ENCODE data around the gene NTNG2. TPM values are rescaled to one million over a fixed set of nuclear protein-coding genes. Genes with fewer than 3 reads are reported as not detected.

Gene NTNG2
- total and polyA plus RNA-seq, 7 donors: 0.01 to 1.3 (median 0.20) TPM

- peaks cover 0 to 30% (median 3%) of the 10 kb centered on the region in 3 donors for H3K27me3 ChIP-seq (ENCODE audit: insufficient read depth in 3 of 3, low read length in 2 of 3)
- intact Hi-C loops (cut with DNase I): no loop called here
- H3K36me3 ChIP-seq (ENCODE audit: insufficient read depth in 1 of 2, low read depth in 1 of 2): no peaks in the 10 kb centered on the region
- no peak for DNase-seq
- H3K9me3 ChIP-seq: no peaks in the 10 kb centered on the region
- H3K4me1 ChIP-seq: no peaks in the 10 kb centered on the region
- ATAC-seq: no peak
- no peak overlapping the region for H3K4me3 ChIP-seq
- 90 to 95% (median 94%) methylated on average over 2 of the region's 2 CpGs for WGBS, 3 donors
- H3K27ac ChIP-seq: no peak overlapping the region
- no peak for TF ChIP-seq CTCF (IDR thresholded peaks at IDR 0.05)
Observed at GRCh38 chr9:132121021-132121420, 40.8 kb upstream of the NTNG2 start.

- Histone ChIP-seq H3K36me3 (ENCODE audit: insufficient read depth in 1 of 2, low read depth in 1 of 2) (no peaks in the 10 kb centered on the region), H3K27ac (no peak overlapping the region), H3K4me1 (no peaks in the 10 kb centered on the region), H3K9me3 (no peaks in the 10 kb centered on the region), H3K27me3 (ENCODE audit: insufficient read depth in 3 of 3, low read length in 2 of 3) (peaks cover 0 to 55% (median 6%) of the 10 kb centered on the region in 3 donors), H3K4me3 (no peak overlapping the region)
- no peak for ATAC-seq
- intact Hi-C loops (cut with DNase I): no loop called here
- no peak for TF ChIP-seq CTCF (IDR thresholded peaks at IDR 0.05)
- DNase-seq: no peak
- WGBS, 3 donors: 34 to 39% (median 35%) methylated on average over 6 of the region's 6 CpGs
Observed at GRCh38 chr9:132124800-132125199, 37.1 kb upstream of the NTNG2 start.

GRCh38 chr9:132125361-132125760 is 36.5 kb upstream of the NTNG2 start:
- intact Hi-C loops (cut with DNase I): no loop called here
- H3K9me3 ChIP-seq: no peaks in the 10 kb centered on the region
- peaks cover 0 to 56% (median 6%) of the 10 kb centered on the region in 3 donors for H3K27me3 ChIP-seq (ENCODE audit: insufficient read depth in 3 of 3, low read length in 2 of 3)
- no peaks in the 10 kb centered on the region for H3K36me3 ChIP-seq (ENCODE audit: insufficient read depth in 1 of 2, low read depth in 1 of 2)
- no peak for TF ChIP-seq CTCF (IDR thresholded peaks at IDR 0.05)
- no peak overlapping the region for H3K4me3 ChIP-seq
- no peak overlapping the region for H3K27ac ChIP-seq
- 25 to 29% (median 27%) methylated on average over 7 of the region's 7 CpGs for WGBS, 3 donors
- H3K4me1 ChIP-seq: no peaks in the 10 kb centered on the region
- no peak for ATAC-seq
- no peak for DNase-seq

GRCh38 chr9:132125944-132126679 is 35.7 kb upstream of the NTNG2 start:
- H3K36me3 ChIP-seq (ENCODE audit: insufficient read depth in 1 of 2, low read depth in 1 of 2): no peaks in the 10 kb centered on the region
- no peak overlapping the region for H3K27ac ChIP-seq
- H3K4me3 ChIP-seq: no peak overlapping the region
- peaks cover 0 to 59% (median 6%) of the 10 kb centered on the region in 3 donors for H3K27me3 ChIP-seq (ENCODE audit: insufficient read depth in 3 of 3, low read length in 2 of 3)
- no peaks in the 10 kb centered on the region for H3K4me1 ChIP-seq
- intact Hi-C loops (cut with DNase I): no loop called here
- no peaks in the 10 kb centered on the region for H3K9me3 ChIP-seq
- ATAC-seq (no peak), DNase-seq (no peak)
- WGBS, 3 donors: 44 to 49% (median 45%) methylated on average over 20 of the region's 20 CpGs
- no peak for TF ChIP-seq CTCF (IDR thresholded peaks at IDR 0.05)

Measured in psoas muscle (tissue), 8 donors.